ENCODE results near the gene PEX5L. TPM values are rescaled to one million over a fixed set of nuclear protein-coding genes. Genes with fewer than 3 reads are reported as not detected.

Gene PEX5L
- total RNA-seq, 1 experiment from 2014 or later: not detected

DNA sequence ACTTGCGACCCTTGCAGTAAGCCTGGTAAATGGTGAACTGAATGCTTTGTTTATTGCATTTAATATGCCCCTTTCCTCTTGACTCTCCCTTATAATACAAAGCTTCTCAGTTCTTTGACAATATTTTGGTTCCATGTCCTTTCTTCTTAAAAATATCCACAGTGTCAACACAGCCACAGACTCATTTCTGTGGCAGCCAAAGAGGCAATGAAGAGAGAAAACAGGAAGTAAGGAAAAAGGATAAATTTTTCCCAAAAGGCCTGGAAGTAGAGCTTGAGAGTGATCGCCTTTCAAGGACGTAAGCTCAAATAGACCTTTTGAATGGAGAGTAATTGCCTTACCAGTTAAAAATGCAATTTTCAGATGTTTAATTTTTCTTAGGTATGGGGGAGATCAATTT lies 59.4 kb downstream of the PEX5L start:
- no peaks in the 10 kb centered on the region for H3K9me3 ChIP-seq (replicated peaks)
- H3K4me1 ChIP-seq: no peaks in the 10 kb centered on the region
- no peak overlapping the region for H3K27ac ChIP-seq
- no peaks in the 10 kb centered on the region for H3K27me3 ChIP-seq
- no peak overlapping the region for H3K4me3 ChIP-seq
- H3K36me3 ChIP-seq: no peaks in the 10 kb centered on the region
- DNase-seq: no peak

DNA sequence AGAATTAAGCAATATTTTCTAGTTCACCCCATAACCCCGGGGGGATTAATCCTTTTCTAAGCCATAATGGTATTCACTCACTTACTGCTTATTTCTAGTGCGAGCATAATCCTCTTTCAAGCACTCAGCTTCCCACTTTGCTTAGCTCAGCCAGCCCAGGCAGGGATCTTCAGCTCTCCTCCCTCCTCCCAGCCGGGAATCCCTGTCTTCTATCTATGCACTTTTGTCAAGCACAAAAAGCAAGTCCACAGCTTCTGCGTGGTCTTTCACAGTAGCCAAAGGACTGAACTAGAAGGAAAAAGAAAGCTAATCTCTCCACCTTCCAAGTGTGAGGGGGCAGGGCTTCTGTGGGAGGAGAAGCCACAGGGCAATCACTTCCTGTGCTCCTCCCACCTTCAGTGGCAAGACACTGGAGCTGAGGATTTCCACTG lies 62.8 kb downstream of the PEX5L start:
- Histone ChIP-seq H3K4me3 (no peak overlapping the region), H3K4me1 (no peaks in the 10 kb centered on the region), H3K36me3 (no peaks in the 10 kb centered on the region), H3K9me3 (replicated peaks) (no peaks in the 10 kb centered on the region), H3K27me3 (no peaks in the 10 kb centered on the region), H3K27ac (no peak overlapping the region)
- no peak for DNase-seq

DNA sequence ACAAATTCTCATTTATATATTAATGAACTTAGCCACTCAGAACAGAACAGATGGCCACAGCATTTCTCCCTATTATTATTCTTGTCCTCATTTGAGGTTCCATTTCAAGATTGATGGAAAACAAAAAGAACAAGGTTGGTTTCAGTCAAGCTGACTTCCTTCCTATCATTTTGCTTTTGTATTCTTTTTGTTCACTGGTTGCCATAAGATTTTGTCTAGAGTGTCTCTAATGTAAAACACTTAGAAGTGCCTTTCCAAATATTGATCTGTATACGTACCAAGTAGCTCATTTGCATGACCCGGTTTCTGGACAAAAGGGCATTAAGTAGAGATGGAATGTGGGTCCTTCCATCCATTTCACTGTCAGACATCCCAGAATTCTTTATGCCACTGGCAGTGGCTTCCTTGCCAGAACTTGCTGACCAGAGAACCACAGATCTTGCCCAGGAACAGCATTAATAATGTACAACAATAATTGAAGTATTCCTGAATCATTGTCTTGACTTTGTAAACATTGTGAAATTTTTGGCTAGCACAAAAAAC lies 63.8 kb downstream of the PEX5L start:
- DNase-seq: no peak
- Histone ChIP-seq H3K27me3 (no peaks in the 10 kb centered on the region), H3K4me1 (no peaks in the 10 kb centered on the region), H3K4me3 (no peak overlapping the region), H3K9me3 (replicated peaks) (no peaks in the 10 kb centered on the region), H3K27ac (no peak overlapping the region), H3K36me3 (no peaks in the 10 kb centered on the region)

DNA sequence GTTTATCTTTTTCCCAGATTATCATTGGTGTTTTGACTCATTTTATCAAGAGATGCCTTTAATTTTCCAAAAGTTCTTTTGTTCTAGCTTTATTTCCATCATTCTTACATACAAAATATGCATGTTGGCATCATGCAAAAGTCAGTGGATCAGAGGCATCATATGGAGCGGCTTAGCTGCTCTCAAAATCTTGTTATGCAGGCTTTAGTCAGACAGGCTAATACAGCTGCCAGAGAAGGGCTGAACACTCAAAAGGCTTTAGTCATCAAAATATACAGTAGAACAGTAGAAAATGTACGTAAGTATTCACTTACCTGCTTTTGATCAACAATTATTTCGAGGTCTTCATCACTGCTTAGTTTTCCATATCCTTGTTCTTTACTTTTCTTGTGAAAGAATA lies 65.5 kb downstream of the PEX5L start:
- Histone ChIP-seq H3K27me3 (no peaks in the 10 kb centered on the region), H3K36me3 (no peaks in the 10 kb centered on the region)
- no peak for DNase-seq

DNA sequence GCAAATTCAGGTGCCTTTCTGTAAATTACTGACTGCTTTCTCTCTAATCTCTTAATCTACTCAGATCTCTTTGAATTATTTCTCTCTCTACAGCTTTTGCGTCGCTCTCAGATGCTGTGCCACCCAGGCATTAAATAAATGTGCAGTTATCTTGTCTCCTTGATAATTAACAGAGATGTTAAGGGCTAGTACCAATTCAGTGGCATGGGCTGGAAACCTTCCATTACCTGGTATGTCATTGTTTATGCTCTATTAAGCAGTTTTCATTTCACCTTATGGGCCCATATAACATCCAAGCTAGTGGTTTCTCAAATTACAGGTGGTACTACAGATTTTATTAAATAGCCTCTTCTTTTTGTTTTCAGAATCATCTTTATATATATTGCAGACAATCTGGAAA lies 66.0 kb downstream of the PEX5L start:
- no peak for DNase-seq
- no peak overlapping the region for H3K27ac ChIP-seq
- no peaks in the 10 kb centered on the region for H3K9me3 ChIP-seq (replicated peaks)
- no peaks in the 10 kb centered on the region for H3K27me3 ChIP-seq
- no peaks in the 10 kb centered on the region for H3K36me3 ChIP-seq
- no peaks in the 10 kb centered on the region for H3K4me1 ChIP-seq
- H3K4me3 ChIP-seq: no peak overlapping the region

More for the DNA sequence above, 65.5 kb downstream of the PEX5L start:
- no peak overlapping the region for H3K27ac ChIP-seq
- no peaks in the 10 kb centered on the region for H3K4me1 ChIP-seq
- H3K4me3 ChIP-seq: no peak overlapping the region
- H3K9me3 ChIP-seq (replicated peaks): no peaks in the 10 kb centered on the region

DNA sequence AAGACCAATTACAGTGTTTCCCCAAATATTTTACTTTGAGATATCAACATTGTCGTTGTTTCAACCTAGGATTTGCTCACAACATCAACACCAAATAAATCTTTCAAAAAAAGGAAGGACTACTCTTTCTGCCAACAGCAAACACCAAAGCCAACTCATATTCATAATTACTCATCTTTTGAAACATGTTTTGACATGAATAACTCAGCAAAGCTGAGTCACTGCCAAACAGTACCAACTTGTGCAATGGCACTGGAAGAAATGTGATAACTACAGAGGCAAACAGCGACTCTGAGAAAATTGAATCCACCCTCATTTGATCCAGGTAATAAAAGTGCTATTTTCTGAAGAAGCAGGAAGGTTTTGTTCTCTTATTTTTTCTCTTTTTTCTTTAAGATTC lies 67.2 kb downstream of the PEX5L start:
- Histone ChIP-seq H3K27me3 (no peaks in the 10 kb centered on the region), H3K4me3 (no peak overlapping the region), H3K36me3 (no peaks in the 10 kb centered on the region), H3K9me3 (replicated peaks) (no peaks in the 10 kb centered on the region), H3K4me1 (no peaks in the 10 kb centered on the region), H3K27ac (no peak overlapping the region)
- DNase-seq: no peak

DNA sequence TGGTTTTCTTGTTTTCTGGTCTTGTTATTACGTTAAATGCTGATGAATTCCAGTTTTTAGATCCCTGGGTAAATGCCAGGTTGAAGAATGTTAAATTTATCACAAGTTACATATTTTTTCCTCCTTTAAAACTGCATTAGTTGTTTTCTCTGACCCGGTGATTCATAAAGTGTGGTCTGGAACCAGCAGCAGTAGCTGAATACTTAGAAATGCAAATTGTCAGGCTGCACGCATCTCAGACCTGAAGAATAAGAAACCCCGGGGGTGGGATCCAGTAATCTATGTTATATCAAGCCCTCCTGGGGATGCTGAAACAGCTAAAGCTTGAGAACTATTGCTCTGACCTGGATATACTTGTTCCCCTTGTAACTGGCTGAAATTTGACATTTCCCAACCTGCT lies 69.1 kb downstream of the PEX5L start:
- Histone ChIP-seq H3K27me3 (no peaks in the 10 kb centered on the region), H3K4me3 (no peak overlapping the region), H3K4me1 (no peaks in the 10 kb centered on the region), H3K9me3 (replicated peaks) (no peaks in the 10 kb centered on the region), H3K27ac (no peak overlapping the region), H3K36me3 (no peaks in the 10 kb centered on the region)
- no peak for DNase-seq

DNA sequence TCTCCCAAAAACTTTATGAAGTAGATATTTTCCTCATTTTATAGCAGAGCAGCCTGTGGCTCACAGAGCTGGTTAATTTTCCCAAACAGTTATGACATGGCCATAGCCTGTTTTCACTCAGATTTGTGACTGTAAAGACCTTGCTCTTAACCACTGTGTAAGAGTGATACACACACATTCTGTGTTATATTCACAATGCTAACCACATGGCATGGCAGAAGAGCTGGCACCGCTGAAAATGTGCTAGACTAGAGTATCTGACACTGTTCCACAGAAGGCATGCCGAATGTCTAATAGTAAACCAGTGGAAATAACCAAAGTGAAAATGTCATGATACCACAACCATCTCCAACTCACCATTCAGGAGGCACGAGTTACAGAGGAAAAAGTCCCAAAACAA lies 71.8 kb downstream of the PEX5L start:
- no peak for DNase-seq
- Histone ChIP-seq H3K36me3 (no peaks in the 10 kb centered on the region), H3K27ac (no peak overlapping the region), H3K4me3 (no peak overlapping the region), H3K4me1 (no peaks in the 10 kb centered on the region), H3K9me3 (replicated peaks) (no peaks in the 10 kb centered on the region), H3K27me3 (no peaks in the 10 kb centered on the region)

DNA sequence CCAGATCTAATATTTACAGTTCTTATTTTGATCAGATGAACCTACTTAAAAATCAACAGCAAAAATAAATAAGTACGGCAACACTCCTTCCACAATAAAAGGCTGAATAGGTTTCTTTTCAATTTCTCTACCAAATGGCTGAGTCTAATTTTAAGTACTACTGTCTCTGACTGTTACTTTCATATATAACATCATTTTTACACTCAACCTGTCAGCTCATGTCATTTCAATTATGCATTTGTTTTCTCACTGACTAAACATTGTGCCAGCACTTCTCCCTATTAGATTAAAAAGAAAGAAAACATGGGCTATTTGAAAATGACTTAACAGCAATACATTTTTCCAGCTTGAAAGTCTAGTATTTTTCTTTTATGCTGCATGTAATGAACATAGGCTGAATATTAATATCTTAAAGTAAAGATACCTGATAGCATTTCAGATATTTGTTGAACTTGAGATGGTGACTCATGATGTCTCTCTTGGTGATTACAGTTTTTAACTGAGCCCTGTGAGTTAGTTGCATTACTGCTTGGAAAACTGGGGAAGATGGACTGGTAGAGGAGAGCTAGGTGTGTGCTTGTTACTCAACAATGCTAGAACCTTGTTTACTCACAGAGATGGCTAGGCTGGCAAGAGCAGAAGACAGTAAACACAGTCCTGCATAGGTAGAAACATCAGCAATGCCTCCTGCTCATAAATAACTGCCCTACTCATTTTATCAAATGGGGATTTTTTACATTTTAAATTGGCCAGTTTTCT lies 73.9 kb downstream of the PEX5L start:
- H3K4me3 ChIP-seq: no peak overlapping the region
- no peak overlapping the region for H3K27ac ChIP-seq
- DNase-seq: no peak
- H3K9me3 ChIP-seq (replicated peaks): no peaks in the 10 kb centered on the region
- no peaks in the 10 kb centered on the region for H3K27me3 ChIP-seq
- H3K36me3 ChIP-seq: no peaks in the 10 kb centered on the region
- H3K4me1 ChIP-seq: no peaks in the 10 kb centered on the region

DNA sequence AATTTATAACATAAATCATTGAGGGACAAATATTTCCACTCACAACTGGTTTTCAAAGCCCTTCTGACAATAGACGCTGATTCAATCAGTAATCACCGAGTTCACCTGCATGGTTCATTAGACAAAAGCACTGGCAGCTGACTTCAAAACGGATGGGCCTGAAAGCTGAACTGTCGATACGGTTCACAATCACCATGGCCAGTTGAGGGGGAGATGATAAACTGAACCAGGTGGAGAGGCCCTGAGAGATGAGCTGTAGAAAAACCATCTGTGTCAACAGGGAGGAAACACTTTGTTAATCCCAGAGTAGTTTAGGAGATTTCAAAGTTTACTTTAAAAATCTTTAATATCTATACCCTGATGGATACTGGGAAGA lies 75.0 kb downstream of the PEX5L start:
- no peak overlapping the region for H3K27ac ChIP-seq
- H3K4me1 ChIP-seq: no peaks in the 10 kb centered on the region
- no peaks in the 10 kb centered on the region for H3K36me3 ChIP-seq
- no peak overlapping the region for H3K4me3 ChIP-seq
- no peaks in the 10 kb centered on the region for H3K27me3 ChIP-seq
- H3K9me3 ChIP-seq (replicated peaks): no peaks in the 10 kb centered on the region
- DNase-seq: peak in 1 of 2 experiments; percentile 32

DNA sequence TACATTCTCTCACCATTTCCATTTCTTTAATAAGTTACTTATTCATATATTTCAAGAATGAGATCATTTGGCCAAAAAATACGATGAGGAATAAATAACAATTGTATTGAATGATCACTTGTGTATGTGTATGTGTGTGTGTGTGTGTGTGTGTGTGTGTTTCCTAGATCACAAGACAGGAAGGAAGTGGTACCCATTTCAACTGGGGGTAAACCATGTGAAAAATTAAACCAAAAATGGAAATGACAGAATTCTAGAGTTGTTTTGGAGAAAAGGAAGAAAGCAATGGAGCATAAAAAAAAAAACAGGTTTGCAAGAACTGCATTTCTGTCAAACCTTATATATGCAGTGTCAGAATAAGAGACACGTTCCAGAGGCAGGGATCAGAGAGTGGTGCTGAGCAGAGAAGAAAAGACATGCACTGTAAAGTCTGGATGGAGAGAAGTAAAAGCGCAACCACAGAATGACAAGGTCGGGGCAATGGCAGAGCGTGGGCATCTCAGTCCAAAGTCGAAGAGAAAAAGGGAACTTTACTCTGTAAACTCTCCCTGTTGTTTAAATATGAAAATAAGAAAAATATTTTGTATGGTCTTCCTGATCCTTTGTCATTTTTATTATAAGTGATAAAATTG lies 75.5 kb downstream of the PEX5L start:
- H3K36me3 ChIP-seq: no peaks in the 10 kb centered on the region
- DNase-seq: no peak
- no peak overlapping the region for H3K27ac ChIP-seq
- H3K4me1 ChIP-seq: no peaks in the 10 kb centered on the region
- H3K9me3 ChIP-seq (replicated peaks): no peaks in the 10 kb centered on the region
- H3K4me3 ChIP-seq: no peak overlapping the region
- no peaks in the 10 kb centered on the region for H3K27me3 ChIP-seq

DNA sequence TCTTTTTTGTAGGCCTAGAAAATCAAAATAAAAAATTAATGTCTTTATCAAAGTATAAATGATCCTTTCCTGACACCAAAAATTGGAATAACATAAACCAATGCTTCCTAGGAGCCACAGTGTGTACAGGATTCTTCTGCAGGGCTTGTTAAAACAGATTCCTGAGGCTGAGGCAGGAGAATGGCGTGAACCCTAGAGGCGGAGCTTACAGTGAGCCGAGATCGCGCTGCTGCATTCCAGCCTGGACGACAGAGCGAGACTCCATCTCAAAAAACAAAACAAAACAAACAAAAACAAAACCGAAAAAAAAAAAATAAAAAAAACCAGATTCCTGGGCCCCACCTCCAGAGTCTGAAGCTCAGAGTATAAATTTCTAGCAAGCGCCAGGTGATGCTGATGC lies 78.0 kb downstream of the PEX5L start:
- Histone ChIP-seq H3K4me1 (no peaks in the 10 kb centered on the region), H3K27me3 (no peaks in the 10 kb centered on the region), H3K36me3 (no peaks in the 10 kb centered on the region), H3K4me3 (no peak overlapping the region), H3K27ac (no peak overlapping the region), H3K9me3 (replicated peaks) (no peaks in the 10 kb centered on the region)
- DNase-seq: no peak

DNA sequence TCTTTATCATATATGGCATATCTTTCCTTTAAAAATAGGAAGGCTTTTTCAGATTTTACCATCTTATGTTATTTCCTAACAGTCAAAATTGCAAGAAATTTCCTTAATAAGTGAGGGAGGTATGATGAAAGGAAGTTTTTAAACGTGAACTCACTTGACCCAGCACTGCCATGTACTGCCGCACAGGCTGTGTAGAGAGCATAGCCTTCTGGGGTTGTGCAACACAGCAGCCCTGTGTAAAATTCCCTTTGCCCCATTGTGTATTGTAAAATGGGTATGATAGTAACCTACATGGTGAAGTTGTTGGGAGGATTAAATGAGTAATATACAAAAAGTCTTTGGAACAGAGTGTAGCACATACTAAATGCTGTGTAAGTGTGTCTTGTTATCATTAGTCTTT lies 78.6 kb downstream of the PEX5L start:
- no peak overlapping the region for H3K4me3 ChIP-seq
- H3K9me3 ChIP-seq (replicated peaks): no peaks in the 10 kb centered on the region
- no peaks in the 10 kb centered on the region for H3K36me3 ChIP-seq
- H3K27ac ChIP-seq: no peak overlapping the region
- H3K4me1 ChIP-seq: no peaks in the 10 kb centered on the region
- no peak for DNase-seq
- H3K27me3 ChIP-seq: no peaks in the 10 kb centered on the region

DNA sequence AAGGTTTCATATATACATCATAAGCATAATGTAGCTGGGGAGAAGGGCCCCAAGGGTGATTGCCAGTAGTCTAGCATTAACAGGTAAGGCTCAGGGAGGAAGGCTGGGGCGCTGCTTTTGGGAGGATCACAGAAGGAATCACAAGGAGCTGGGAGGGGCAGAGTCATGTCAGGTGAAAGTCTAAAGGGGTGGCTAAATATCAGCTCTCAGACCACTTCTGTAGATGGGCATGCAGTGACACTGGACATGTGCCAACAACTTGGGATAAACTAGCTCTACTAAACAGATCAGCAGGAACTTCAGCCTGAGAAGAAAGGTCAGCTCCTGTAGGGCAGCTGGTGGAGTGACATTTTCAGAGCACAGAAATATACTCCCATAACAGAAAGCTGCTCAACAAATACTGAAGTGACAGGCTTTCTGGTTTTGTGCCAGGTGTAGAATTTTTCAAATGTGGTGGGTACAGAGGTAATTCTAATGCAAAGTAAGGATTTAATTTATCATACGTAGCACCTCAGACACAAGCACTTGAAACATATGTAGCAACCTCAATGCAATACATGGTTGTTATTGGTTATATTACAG lies 79.4 kb downstream of the PEX5L start:
- DNase-seq: no peak
- Histone ChIP-seq H3K27me3 (no peaks in the 10 kb centered on the region), H3K9me3 (replicated peaks) (no peaks in the 10 kb centered on the region), H3K27ac (no peak overlapping the region), H3K4me3 (no peak overlapping the region), H3K36me3 (no peaks in the 10 kb centered on the region), H3K4me1 (no peaks in the 10 kb centered on the region)

DNA sequence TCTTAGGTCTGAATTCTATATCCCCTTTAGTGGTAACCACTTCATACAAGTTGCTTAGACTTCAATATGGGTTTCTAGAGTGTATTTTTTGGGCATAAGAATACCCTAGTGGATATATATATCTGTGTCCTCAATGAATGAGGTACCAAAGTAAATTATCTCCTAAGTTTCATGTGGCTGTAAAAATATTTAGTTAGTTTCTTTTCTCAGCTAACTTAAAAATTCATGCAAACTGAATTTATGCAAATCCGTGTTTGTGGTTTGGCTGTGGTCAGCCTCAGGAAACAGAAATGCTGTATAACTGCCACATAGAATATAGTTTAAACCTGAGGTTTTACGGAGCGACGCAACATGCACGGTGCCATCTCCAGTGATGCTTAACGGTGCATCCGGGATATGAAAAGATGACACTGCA lies 80.3 kb downstream of the PEX5L start:
- Histone ChIP-seq H3K27me3 (no peaks in the 10 kb centered on the region), H3K9me3 (replicated peaks) (no peaks in the 10 kb centered on the region), H3K36me3 (no peaks in the 10 kb centered on the region), H3K27ac (no peak overlapping the region), H3K4me1 (no peaks in the 10 kb centered on the region), H3K4me3 (no peak overlapping the region)
- DNase-seq: no peak
